Hematopoietic multipotent progenitor cell treated with erythropoietin and hydrocortisone succinate and interleukin-3 and kit ligand, for 6 days (in vitro differentiated cells): ENCODE results near the gene LBHD2.

Experiments
- DNase-seq: peaks from one replicate; pipeline ENCODE4 v3.0.0-alpha.2; 2015

The LBHD2 gene

DNA sequence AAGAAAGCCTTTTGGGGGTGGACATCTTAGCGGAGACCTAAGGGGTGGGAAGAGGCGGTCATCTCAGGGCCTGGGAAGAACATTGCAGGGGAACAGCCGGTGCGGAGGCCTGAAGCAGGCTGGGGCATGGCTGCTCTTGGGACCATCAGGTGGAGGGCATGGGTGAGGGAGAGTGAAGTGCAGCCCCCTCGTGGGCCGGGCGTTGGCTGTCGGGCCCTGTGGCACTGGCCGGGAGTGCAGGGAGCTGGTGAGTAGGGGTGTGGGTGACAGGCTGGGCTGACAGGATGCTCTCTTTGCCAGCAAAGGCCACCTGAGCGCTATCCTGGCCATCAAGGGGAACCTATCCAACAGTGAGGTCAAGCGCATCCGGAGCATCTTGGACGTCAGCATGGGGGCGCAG is 50.9 kb downstream of the LBHD2 start:
- DNase-seq = no peak

DNA sequence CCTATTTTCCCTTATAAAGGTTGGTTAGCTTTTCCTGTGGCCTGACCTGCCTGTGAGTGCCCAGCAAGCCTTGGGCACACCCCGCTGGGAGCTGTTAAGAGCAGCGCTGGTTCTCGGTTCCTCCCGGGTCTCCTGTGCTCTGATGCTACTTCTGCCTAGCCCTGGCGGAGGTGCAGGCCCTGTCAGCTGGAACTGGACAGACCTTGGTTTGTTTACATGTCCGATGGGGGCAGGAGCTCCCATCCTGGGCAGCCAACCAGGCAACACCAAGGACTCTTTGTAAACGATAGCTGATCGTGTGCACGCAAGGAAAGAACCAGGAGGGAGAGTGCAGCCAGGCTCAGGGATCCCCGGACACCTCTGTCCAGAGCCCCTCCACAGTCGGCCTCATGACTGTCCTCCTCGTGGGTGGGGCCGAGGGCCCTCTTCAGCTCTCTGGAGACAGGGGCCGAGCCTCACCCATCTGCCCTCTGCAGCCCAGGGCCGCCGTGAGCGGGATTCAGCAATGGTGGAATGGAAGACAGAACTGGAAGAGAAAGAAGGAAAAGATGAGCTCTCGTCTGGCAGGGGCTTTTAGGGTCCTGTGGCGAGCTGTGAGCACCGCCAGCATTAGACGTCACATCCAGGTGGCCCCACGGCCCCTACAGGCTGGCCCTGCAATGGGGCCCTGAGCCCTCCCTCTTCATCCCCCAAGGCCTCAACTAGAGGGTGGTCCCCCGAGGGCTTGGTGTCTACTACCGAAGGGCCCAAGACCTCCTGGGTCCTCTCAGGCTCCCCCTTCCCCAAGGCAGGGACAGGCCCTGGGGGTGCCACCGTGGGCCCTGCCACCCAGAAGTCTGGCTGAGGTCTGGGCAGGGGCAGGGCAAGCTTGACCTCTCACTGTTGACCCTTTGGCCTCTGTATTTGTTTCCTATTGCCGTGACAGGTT is 51.6 kb downstream of the LBHD2 start:
- no peak for DNase-seq

DNA sequence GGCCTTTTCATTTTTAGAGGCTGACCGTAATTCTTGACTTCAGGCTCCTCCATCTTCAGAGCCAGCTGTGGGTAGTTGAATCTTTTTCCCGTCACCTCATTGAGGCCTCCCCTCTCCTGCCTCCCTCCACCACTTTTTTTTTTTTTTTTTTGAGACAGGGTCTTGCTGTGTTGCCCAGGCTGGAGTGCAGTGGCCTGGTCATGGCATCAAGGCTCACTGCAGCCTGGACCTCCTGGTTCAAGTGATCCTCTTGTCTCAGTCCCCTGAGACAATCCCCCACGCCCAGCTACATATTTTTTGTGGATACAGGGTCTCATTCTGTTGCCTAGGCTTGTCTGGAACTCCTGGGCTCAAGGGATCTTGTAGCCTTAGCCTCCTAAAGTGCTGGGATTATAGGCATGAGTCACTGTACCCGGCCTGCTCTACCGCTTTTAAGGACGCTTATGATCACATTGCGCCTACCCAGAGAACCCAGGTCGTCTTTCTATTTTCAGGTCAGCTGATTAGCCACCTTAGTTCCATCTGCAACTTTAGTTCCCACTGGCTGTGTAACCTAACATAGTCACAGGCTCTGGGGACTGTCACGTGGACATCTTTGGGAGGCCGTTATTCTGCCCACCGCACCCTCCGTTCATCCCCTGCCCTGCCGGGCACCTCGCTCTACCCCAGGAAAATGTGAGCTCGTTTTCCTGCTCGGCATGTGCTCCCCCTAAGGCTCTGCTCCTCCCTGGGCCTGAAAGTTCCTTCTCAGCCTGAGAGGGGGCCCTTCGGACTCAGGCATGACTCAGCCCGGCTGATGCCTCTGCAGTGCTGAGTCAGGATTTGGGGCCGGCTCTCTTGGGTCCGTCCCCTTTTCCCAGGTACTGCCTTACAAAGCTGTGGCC is 52.6 kb downstream of the LBHD2 start:
- DNase-seq = peak; percentile 56

DNA sequence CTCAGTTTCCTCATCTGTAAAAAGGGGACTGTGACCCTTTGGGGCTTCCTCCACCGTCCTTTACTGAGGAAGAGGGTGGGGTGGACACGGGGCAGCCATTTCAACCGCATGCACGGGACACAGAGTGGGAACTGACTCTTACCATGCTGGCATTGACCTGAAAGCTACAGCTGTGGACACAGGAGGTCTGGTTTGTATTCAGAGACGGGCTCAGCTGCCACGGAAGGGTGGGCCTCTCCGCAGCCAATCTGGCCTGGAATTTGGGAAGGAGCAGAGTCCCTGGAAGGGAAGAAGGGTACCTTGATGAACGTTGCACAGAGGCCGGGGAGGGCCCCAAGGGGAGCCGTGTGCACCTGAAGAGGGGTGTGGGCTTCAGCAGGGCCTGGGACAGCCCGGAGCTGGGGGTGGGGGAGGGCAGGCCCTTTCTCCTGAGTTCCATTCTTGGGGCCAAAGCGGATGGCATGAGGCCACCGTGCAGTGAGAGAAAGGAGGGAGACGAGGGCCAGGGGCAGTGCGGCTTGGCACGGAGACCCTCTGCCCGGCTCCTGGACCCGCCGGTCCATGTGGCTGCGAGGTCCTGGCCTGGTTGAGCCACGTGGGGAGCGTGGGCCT is 53.8 kb downstream of the LBHD2 start:
- DNase-seq = no peak

DNA sequence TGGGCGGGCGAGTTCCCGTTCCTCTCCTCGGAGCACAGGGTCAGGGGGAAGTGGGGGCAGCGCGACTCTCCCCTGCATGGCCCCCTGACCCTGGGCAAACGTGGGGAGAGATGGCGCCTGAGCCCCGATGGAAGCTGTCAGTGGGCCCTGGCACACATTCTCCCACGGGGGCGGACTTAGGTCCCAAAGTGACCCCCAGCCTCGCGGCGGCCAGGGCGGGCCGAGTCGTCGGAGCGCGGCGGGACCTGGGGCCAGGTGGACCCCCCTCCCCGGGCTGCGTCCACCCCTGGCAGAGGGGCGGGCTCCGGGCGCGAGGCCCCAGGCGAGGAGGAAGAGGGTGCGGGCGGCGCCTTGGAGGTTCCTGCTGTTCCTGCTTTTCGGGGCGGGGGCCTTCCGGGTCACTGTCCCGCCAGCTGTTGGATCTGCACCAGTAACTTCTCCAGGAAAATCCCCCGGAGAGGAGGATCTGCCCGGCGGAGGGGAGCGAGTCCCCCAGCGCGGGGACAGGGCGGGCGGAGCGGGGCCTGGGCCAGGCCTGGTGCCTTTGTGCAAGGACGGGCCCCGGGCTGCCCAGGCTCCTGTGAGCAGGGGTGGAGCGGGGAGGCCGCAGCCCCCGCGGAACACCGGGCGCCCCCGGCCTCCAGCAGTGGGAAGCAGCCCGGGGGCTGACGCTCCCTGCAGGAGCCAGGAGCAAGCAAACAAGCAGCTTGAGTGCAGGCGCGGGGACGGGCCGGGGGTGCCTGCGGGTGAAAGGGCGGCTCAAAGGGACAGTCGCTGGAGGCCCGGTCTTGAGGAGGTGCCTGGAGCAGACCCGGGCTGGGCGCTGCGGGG is 54.5 kb downstream of the LBHD2 start:
- no peak for DNase-seq

DNA sequence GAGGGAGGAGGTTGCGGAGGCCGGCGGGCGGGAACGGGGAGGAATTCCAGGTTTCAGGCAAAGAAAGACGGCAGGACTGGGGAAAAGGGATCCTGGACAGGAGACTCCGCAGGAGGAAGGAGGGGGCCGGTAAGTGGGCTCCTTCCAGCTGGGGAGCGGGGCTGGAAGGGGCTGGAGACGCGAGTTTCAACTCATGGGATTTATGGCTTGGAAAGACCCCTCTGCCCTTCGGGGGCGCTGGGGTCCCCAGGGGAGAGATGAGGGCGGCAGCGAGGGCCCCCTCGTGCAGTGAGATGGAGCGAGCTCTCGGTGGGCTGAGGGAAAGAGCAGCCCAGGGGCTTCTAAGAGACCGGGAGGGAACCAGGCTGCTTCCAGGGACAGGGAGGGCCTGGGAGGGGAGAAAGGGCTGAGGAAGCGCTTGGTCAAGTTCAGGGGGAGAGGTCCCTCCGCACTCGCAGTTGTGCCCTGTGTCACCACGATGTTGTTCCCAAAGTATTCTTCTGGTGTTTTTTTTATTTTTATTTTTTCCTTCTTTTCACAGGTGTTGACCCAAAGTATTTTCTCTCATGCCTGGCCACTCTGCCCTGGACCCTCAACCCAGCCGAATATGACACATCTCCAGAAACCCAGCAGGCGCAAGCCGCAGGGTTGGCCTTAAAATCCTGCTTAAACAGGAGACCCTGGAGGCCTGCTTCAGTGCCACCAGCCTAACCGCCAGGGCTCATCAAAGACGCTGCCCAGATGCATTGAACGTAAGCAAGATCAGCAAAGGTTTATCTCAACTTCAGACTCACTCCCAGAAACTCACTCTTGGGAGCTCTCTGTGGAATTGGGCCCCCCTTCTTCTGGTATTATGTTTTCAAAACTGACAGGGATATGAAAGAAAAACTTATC is 55.4 kb downstream of the LBHD2 start:
- no peak for DNase-seq
